ENCODE results near the gene LRTM1. TPM values are rescaled to one million over a fixed set of nuclear protein-coding genes. Genes with fewer than 3 reads are reported as not detected.

Gene LRTM1
- not detected in 2 replicates for total RNA-seq

GRCh38 chr3:54928046-54928770 lies at the start of gene LRTM1:
TSS of gene LRTM1 (minus strand) at chr3:54928059. CDS start at chr3:54927911, 148 bp downstream.

All from bronchial smooth muscle cell (primary cell).